NCI-H748 (cell line): ENCODE results near the gene KCNH8.

Source experiments
- DNase-seq: peaks from one replicate; lab custom pipeline; 2025; ENCODE audit not compliant: unreplicated experiment; lab: John Stamatoyannopoulos, UW

The KCNH8 gene

DNA sequence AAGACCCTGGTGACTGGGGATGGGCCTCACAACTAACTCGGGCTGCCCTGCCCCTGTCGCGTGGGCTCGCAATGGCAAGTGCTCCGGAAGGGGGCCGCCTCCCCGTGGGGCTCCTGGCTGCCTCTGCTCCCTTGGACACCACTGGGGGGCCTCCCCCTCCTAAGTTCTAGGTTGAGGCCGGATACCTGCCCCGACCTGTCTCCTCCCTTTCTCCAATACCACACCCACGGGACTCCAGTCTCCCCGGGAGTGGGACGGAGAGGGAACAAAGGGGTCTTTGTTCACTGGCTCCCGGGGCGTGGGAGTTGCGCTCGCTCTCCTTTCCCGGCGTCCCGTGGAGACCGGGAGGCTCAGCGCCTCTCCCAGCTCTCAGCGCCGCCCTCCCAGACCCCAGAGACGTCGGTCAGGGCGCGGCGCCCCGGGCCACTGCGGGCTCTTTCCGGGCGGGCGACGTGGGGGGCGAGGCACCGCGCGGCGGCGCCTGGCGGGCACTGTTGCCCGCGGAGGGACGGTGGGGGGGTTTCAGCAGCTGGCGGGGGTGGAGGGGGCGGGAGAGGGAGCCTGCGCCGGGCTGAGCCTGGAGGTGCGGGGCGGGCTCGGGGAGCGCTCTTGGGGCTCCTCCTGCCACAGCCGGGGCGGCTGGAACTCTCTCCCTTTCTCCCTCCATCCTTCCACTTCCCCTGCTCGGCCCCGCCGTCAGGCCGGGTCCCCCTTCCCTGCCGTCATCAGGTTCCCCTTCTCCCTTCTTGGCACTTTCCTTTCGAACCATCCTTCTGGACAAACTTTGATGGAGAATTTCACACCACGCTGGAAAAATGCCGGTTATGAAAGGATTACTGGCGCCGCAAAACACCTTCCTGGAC lies at the start of gene KCNH8:
TSS of gene KCNH8 (plus strand) at position 606 of the 863 bp plus-strand sequence. CDS start at position 816, 210 bp downstream.
- peak; percentile 80 for DNase-seq

GRCh38 chr3:19102654-19103290 lies 45.5 kb upstream of the KCNH8 start:
- DNase-seq, result peak; percentile 31

- DNase-seq, result no peak
Observed at GRCh38 chr3:19103510-19103909, 44.8 kb upstream of the KCNH8 start.

DNA sequence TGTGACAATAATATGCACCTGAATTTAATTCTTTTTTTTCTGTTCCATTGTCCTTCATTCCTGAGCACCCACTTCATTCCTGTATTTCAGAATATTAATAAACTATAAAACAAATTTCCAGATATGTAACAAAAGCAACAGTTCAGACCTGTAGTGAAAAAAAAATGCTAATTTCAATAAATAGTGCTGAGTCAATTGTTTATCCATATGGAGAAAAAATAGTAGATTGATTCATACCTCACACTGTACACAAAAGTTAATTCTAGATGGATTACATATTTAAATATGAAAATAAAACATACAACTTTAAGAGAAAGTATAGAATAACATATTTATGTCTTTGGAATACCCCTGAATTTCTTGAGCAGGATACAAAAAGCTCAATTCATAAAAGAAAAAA lies 43.9 kb upstream of the KCNH8 start:
- DNase-seq, result no peak

DNA sequence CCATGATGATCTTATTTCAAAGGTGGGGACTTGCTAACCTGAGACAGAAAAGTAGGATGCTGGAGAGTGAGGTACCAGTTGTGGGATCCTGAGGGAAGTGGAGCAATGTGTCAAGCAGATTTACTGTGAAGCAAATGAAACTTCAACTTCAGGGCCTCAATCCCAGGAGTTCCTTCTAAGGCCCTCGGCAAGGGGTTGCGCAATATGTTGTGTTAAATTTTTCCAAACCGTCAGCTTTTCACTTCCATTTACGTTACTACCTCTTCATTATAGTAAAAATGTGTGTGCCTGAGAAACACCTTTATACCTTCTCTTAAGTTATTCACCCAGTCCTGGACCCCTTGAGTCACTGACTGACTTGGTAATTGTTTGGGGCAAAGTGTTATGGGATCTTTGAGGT lies 42.5 kb upstream of the KCNH8 start:
- DNase-seq, result no peak

DNA sequence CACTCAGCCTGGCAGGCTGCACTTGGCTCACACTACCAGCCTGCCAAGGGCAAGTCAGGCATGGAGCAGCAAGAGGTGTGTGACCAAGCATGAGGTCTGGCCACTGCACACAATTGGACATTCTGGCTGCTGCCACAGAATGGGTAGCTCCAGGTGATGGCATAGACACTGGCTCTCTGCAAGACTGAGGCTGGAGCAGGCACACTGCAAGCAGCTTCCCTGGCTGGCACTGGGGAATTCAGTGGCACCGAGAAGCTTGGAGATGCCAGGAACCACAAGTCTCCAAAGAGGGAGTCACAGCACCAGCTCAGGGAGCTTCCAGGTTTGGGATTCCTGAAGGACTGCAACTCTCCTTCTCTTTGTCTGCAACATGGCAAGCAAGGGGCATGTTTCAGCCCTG lies 42.0 kb upstream of the KCNH8 start:
- no peak for DNase-seq

DNA sequence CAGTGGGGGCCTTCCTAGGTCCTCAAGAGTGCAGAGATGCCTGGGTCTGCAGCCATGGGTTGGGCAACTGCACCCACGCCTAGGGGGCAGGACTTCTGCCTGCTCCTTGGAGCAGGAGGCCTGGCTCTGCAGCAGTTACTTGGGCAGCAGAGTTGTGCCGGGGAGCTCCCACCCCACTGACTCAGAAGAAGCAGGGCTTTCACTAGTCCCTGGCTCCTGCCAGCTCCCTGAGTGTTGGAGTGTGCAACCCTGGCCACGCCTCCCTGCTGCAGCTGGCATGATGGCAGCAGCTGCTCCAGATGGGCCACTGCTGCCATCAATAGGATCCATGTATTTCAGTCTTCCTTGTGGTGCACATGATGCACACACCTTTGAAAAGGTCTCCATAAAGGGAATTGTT lies 40.6 kb upstream of the KCNH8 start:
- DNase-seq, result peak; percentile 16

DNA sequence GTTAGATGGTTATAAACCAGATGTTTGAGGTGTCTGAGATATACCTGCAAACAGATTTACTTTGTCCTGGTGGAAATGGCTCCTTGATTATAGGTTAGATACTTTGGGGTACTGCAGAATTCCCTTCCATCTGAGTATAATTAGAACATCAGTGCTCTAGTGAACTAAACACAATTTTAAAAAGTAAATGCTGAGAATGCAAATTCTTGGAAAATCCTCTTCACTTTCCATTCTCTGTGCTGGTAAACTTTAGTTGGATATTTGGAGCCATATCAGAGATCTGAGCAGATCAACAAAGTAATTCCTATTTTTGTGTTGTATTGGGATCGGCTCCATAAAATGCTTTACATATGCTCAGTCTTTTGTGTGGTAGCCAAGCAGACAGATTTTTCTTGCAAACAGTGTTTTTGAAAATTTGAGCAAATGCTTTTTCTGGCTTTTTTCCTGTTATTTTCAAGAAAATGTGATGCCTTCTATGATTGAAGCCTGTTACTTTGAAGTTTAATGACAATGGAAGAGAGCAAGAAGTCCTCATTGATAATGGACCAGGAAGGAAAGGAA lies 37.9 kb upstream of the KCNH8 start:
- DNase-seq, result no peak

- DNase-seq, result no peak
Observed at GRCh38 chr3:19114461-19114860, 33.8 kb upstream of the KCNH8 start.

DNA sequence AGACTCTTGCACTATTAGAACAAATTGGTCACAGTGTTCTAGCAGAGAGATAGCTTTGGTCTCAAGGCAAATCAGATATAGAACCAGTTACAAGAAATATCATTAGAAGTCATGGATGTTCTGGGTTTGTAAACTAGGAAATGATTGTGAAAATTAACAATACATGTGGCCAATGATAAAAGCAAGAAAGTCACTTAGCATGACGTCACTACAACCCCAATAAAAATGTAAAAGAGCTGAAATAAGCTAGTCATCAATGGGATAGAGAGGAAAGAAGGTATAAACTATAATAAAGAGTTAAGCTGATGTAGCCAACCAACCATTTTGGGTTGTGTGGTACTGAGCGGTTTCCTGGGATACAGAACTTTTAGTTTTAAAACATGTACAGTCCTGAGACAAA lies 32.1 kb upstream of the KCNH8 start:
- no peak for DNase-seq

GRCh38 chr3:19124752-19125151 lies 23.6 kb upstream of the KCNH8 start:
- DNase-seq, result no peak

DNA sequence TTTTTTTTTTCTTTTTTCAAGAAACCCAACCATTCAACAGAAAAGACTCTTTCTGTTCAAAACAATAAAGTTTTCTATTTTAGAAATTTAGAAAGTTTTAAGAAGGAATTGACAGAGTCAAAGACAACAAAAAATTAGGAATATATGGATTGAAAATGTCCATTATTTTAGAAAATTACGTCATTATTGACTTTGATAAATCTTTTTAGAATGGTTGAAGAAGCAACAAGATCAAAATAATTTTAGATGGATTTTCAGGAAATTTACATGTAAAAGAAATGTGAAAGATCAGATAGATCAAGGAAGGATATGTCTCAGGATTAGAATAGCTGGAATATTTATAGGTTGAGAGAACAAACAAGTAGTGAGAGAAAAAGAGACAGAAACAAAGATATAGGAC lies 8.4 kb upstream of the KCNH8 start:
- DNase-seq, result no peak

DNA sequence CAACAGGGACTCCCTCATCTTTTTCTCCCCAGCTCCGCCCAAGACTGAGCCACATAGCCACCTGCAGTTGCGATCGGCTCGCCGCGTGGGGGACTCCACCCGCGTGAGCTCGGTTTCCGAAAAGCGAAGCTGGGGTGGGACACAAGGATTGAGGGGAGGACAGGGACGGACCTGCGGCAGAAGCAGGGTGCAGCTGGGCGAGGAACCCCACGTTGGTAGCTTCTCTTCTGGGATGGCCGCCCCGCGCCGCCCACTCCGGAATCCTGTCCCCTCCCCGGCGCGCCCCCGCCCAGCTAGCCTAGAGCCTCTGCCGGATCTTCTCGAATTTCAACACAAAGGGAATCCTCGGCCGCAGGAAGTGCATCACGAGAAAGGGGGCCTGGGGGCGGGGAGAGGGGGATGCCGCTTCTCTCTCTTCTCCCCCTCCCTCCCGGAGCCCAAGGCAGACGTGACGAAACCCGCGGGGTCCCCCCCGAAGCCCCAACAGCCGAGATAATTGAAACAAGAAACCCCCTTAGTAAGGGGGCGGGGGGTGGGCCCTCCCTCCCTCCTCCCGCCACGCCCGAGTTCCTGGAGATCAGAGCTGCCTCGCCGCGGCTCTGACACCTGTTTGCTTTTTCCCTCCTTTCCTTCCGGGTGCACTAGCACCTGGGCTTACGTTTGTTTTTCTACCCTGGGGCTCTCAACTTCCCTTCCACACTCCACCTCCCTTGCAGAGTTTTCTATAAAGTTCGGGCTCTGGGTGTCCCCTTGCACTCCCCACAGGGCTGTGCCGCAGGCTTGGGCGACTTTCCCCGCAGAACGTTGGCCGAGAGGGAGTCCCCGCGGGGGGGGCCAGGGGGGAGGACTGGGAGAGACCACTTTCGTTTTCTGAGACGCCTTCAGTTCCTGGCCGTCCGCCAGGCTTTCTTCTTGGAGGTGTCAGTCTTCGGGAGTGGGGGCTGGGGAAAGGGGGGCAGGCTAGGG lies 1.3 kb upstream of the KCNH8 start:
- DNase-seq, result peak; percentile 95

- DNase-seq, result no peak
Observed at GRCh38 chr3:19148768-19149091, 420 bp downstream of the KCNH8 start.

GRCh38 chr3:19149368-19149767 lies 1.1 kb downstream of the KCNH8 start:
- peak; percentile 10 for DNase-seq

- DNase-seq, result no peak
Observed at GRCh38 chr3:19151171-19151570, 2.9 kb downstream of the KCNH8 start.

DNA sequence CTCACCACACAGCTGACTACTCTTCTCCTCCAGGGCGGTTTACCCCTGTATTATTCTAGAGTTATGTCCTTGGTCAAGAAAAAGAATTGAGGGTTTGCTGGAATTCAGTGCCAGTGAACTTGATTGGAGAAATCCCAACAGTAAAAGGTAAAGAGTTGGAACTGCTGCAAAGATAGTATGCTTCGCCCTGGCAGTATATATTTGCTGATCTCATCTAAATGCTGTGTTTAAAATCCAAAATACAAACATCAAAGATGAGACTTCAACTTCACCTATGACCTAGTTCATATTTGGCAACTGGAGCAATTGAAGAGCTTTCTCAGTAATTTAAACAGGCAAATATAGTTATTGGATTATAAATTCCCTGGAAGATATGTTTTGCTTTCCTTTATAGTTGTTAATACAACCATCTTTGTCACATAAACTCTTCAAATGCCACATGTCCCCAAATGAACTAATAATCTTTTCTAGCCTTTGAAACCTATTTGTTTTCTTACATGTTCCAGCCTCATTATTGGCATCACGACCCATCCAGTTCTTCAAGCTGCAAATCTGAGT lies 6.5 kb downstream of the KCNH8 start:
- DNase-seq, result peak; percentile 13

DNA sequence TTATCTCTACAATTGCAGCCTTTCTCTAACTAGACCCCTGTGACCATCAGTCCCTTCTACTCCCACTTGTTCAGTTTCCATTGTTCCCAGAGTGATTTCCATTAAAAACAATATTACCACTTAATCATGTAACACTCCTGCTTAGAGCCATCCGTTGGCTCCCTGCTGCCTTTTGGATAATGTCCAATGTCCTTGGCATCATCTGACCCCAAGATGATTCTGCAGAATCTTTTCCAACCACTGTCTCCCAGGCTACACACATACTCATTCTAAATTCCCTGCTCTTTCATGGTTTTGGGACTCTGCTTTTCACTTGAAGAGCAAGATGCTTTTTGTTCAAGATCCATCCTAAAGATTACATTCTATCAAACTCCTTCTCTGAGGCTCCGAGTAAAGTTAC lies 7.1 kb downstream of the KCNH8 start:
- peak; percentile 74 for DNase-seq

DNA sequence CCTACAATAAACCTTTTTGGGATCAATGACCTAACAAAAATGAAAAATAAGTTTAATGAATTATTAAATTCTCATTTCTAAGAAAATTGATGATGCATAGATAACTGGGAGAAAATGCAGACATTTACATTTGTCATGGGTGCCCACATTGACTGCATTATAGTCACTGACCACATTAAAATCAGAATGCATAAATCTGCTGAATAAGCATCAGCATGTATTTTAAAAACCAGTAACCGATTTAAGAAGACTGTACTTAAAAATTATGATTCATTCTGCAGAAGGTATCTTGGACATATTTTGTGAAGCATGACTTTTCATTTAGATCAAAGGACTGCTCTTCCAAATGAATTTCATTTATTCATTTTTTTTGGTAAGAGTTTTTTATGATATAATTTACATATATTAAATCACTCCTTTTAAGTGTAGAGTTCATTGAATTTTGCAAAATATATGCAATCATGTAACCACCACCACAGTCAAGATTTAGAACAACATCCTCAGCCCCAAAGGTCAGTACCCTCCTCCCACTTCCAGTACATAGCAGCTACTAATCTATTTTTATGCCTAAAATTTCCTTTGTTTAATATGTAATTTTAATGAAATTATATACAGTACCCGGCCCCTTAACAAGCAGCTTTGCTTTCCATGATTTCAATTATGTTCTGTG lies 11.8 kb downstream of the KCNH8 start:
- DNase-seq, result no peak

GRCh38 chr3:19165654-19166053 lies 17.3 kb downstream of the KCNH8 start:
- no peak for DNase-seq
